Esophagus muscularis mucosa (tissue), 4 donors: Measurements from ENCODE around the gene CAPSL.

Experiments used
- CTCF ChIP-seq, 3 experiments: fragments of 200-600 bp in 2 of 3; fragments of 450-650 bp in 1 of 3; sonication (generic) in 2 of 3; IDR thresholded peaks; one replicate each; pipeline ENCODE4 v1.5.1; 2017 to 2019; ENCODE audit warnings: antibody characterized with exemption in 3 of 3, mild to moderate bottlenecking in 2 of 3, moderate library complexity in 1 of 3
- EP300 ChIP-seq: sonication (generic); formaldehyde crosslinking; IDR thresholded peaks from one replicate; pipeline ENCODE4 v1.6.1; 2017; ENCODE audit warnings: antibody characterized with exemption
- POLR2A ChIP-seq: fragments of 450-650 bp; IDR thresholded peaks from one replicate; pipeline ENCODE4 v1.6.1; 2017; ENCODE audit warnings: antibody characterized with exemption, moderate library complexity, mild to moderate bottlenecking, low read depth
- POLR2AphosphoS5 ChIP-seq, 2 donors: sonication (generic); formaldehyde crosslinking; IDR thresholded peaks; one replicate each; pipeline ENCODE4 v1.6.1; 2017; ENCODE audit warnings: antibody characterized with exemption in 2 of 2

DNA sequence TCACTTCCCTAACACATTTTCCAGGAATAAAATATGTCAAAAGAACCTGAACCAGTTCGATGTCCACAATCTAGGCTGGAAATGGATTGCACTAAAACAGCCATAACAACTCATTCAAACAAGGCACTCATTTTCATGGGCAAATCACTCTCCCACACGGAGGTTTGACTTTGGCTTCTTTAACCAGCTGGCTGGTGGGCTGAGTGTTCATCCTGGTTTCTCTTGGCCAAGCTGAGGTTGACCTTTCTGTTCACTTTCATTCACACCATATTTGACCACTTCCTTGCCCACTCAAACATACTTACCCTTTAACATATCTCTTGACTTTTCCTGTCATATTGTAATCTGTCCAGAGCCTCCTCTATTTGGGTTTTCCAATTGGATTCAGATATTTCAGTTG is 76.3 kb downstream of the CAPSL start:
- TF ChIP-seq EP300 (no peak), CTCF (IDR thresholded peaks at IDR 0.05) (no peak), POLR2A (no peak), POLR2AphosphoS5 (IDR thresholded peaks at IDR 0.05) (no peak)
